A549 (cell line): Measurements from ENCODE around the gene INTS12. TPM values are rescaled to one million over a fixed set of nuclear protein-coding genes. Genes with fewer than 3 reads are reported as not detected.

Experiments
- ATAC-seq, 2 experiments: fragments of 200-7000 bp in 1 of 2; fragments of >200 bp in 1 of 2; cut with Nextera tagmentation in 1 of 2; cut with Tn5 transposase in 1 of 2; 3 replicates each; pipeline versions ENCODE4 v1.8.0 to v1.9.1; 2018 to 2020; ENCODE audit warnings: mild to moderate bottlenecking in 1 of 2, moderate library complexity in 1 of 2
- CTCF ChIA-PET: fragments of 300-600 bp; sonication (Branson Sonifier 250); formaldehyde crosslinking; extraction: SDS; loops from one replicate; lab custom pipeline; 2021; ENCODE audit warnings: antibody characterized with exemption, inconsistent platforms; lab: Yijun Ruan, JAX
- POLR2A ChIA-PET: fragments of 350-600 bp; formaldehyde crosslinking; extraction: SDS; loops from one replicate; lab custom pipeline; 2021; ENCODE audit warnings: antibody characterized with exemption, inconsistent platforms; lab: Yijun Ruan, JAX
- DNase-seq, 2 experiments: peaks; one replicate each; pipeline versions ENCODE4 v3.0.0 to v3.0.0-alpha.2; 2011 to 2016; ENCODE audit warnings: low read depth in 1 of 2, low spot score in 1 of 2
- FAIRE-seq: peaks from 2 replicates; lab custom pipeline; 2011; peaks lifted over from hg19 to GRCh38; lab: Jason Lieb, UNC
- H3K27ac ChIP-seq, 2 experiments: fragments of >200 bp; sonication (Bioruptor Twin); formaldehyde crosslinking; 3 replicates each; pipeline ENCODE4 v1.5.1; 2016 to 2017
- H3K4me1 ChIP-seq: fragments of >200 bp; sonication (Bioruptor Twin); formaldehyde crosslinking; 3 replicates; pipeline ENCODE4 v1.6.1; 2016
- H3K4me2 ChIP-seq: fragments of >200 bp; sonication (Bioruptor Twin); formaldehyde crosslinking; 3 replicates; pipeline ENCODE4 v1.6.1; 2016
- H3K4me3 ChIP-seq: fragments of >200 bp; sonication (Bioruptor Twin); formaldehyde crosslinking; 3 replicates; pipeline ENCODE4 v1.5.1; 2016
- H3K9me3 ChIP-seq: fragments of >200 bp; sonication (Bioruptor Twin); formaldehyde crosslinking; 3 replicates; pipeline ENCODE4 v1.6.1; 2016
- BHLHE40 ChIP-seq: IDR thresholded peaks from 2 replicates; pipeline ENCODE4 v1.6.1; 2012; ENCODE audit warnings: low read depth, low read length, inconsistent platforms
- CBX2 ChIP-seq: fragments of 200-600 bp; sonication (generic); IDR thresholded peaks from 2 replicates; pipeline ENCODE4 v1.6.1; 2016; ENCODE audit warnings: low read depth, mild to moderate bottlenecking, borderline replicate concordance
- CBX8 ChIP-seq: fragments of 200-600 bp; sonication (generic); IDR thresholded peaks from 2 replicates; pipeline ENCODE4 v1.6.1; 2016
- CEBPB ChIP-seq, 2 experiments: fragments of >200 bp in 1 of 2; sonication (Bioruptor Twin) in 1 of 2; formaldehyde crosslinking in 1 of 2; IDR thresholded peaks; 2 replicates each; pipeline ENCODE4 v1.6.1; 2012 to 2016
- EP300 ChIP-seq, 2 experiments: fragments of >200 bp; sonication (Bioruptor Twin); formaldehyde crosslinking; IDR thresholded peaks; 2 replicates in 1 of 2; 3 replicates in 1 of 2; pipeline ENCODE4 v1.6.1; 2016 to 2017
- ESRRA ChIP-seq: fragments of 150-350 bp; IDR thresholded peaks from 2 replicates; pipeline ENCODE4 v1.6.1; 2014; ENCODE audit warnings: mild to moderate bottlenecking, low read length, borderline replicate concordance
- FOSB ChIP-seq: fragments of 250-450 bp; sonication (Bioruptor Pico); IDR thresholded peaks from 2 replicates; pipeline ENCODE4 v1.5.0; 2020; ENCODE audit warnings: mild to moderate bottlenecking, moderate library complexity
- FOSL2 ChIP-seq, 2 experiments: fragments of 450-650 bp in 1 of 2; fragments of >200 bp in 1 of 2; sonication (Bioruptor Twin) in 1 of 2; formaldehyde crosslinking; IDR thresholded peaks; 2 replicates each; pipeline versions ENCODE4 v1.5.0 to v1.6.1; 2016 to 2020; ENCODE audit warnings: mild to moderate bottlenecking in 1 of 2, moderate library complexity in 1 of 2
- FOXS1 ChIP-seq: fragments of 250-450 bp; sonication (Bioruptor Pico); IDR thresholded peaks from 2 replicates; pipeline ENCODE4 v1.5.0; 2020; ENCODE audit warnings: mild to moderate bottlenecking, moderate library complexity
- HDAC2 ChIP-seq: fragments of 200-600 bp; sonication (generic); IDR thresholded peaks from 2 replicates; pipeline ENCODE4 v1.6.1; 2016
- HEYL ChIP-seq: fragments of 250-450 bp; sonication (Bioruptor Pico); IDR thresholded peaks from 2 replicates; pipeline ENCODE4 v1.8.0; 2021; ENCODE audit warnings: mild to moderate bottlenecking, moderate library complexity
- HOXA7 ChIP-seq: fragments of 250-450 bp; sonication (Bioruptor Pico); IDR thresholded peaks from 2 replicates; pipeline ENCODE4 v1.5.0; 2020; ENCODE audit warnings: mild to moderate bottlenecking, moderate library complexity
- JUN ChIP-seq, 2 experiments: fragments of >200 bp; sonication (Bioruptor Twin); formaldehyde crosslinking; IDR thresholded peaks; 2 replicates in 1 of 2; 3 replicates in 1 of 2; pipeline ENCODE4 v1.6.1; 2016 to 2017
- JUNB ChIP-seq: fragments of >200 bp; sonication (Bioruptor Twin); formaldehyde crosslinking; IDR thresholded peaks from 2 replicates; pipeline ENCODE4 v1.6.1; 2016
- KDM5A ChIP-seq: fragments of 200-600 bp; sonication (generic); IDR thresholded peaks from 2 replicates; pipeline ENCODE4 v1.6.1; 2016; ENCODE audit warnings: antibody characterized with exemption, mild to moderate bottlenecking
- NR3C1 ChIP-seq: fragments of >200 bp; sonication (Bioruptor Twin); formaldehyde crosslinking; IDR thresholded peaks from 3 replicates; pipeline ENCODE4 v1.6.1; 2017
- POLR2A ChIP-seq: IDR thresholded peaks from 2 replicates; pipeline ENCODE4 v1.6.1; 2012; ENCODE audit warnings: mild to moderate bottlenecking, low read length
- POLR2AphosphoS2 ChIP-seq: conservative IDR thresholded peaks from 2 replicates; pipeline ENCODE4 v1.6.1; 2012; ENCODE audit warnings: low read length, improper control_type of control experiment, inconsistent platforms
- RAD21 ChIP-seq, 2 experiments: fragments of >200 bp in 1 of 2; sonication (Bioruptor Twin) in 1 of 2; formaldehyde crosslinking in 1 of 2; IDR thresholded peaks in 1 of 2; conservative IDR thresholded peaks in 1 of 2; 2 replicates in 1 of 2; 3 replicates in 1 of 2; pipeline ENCODE4 v1.6.1; 2012 to 2018; ENCODE audit warnings: inconsistent platforms in 1 of 2
- RNF2 ChIP-seq: fragments of 200-600 bp; sonication (generic); IDR thresholded peaks from 2 replicates; pipeline ENCODE4 v1.6.1; 2016; ENCODE audit warnings: low read depth, mild to moderate bottlenecking, antibody characterized with exemption, moderate library complexity, borderline replicate concordance
- TFCP2L1 ChIP-seq: fragments of 250-450 bp; sonication (Bioruptor Pico); IDR thresholded peaks from 2 replicates; pipeline ENCODE4 v1.5.0; 2021; ENCODE audit warnings: mild to moderate bottlenecking
- TP53 ChIP-seq: fragments of 250-450 bp; sonication (Bioruptor Pico); IDR thresholded peaks from 2 replicates; pipeline ENCODE4 v1.5.0; 2021; ENCODE audit warnings: mild to moderate bottlenecking, moderate library complexity
- USF2 ChIP-seq: fragments of 450-650 bp; IDR thresholded peaks from 2 replicates; pipeline ENCODE4 v1.6.1; 2014; ENCODE audit warnings: antibody characterized with exemption
- ZC3H11A ChIP-seq: fragments of 450-650 bp; IDR thresholded peaks from 2 replicates; pipeline ENCODE4 v1.6.1; 2014; ENCODE audit warnings: antibody characterized with exemption, mild to moderate bottlenecking
- ZNF302 ChIP-seq: fragments of 250-450 bp; sonication (Bioruptor Pico); IDR thresholded peaks from 2 replicates; pipeline ENCODE4 v1.9.0; 2021; ENCODE audit warnings: inconsistent platforms, mild to moderate bottlenecking, moderate library complexity
- ZSCAN20 ChIP-seq: fragments of 250-450 bp; sonication (Bioruptor Pico); IDR thresholded peaks from 2 replicates; pipeline ENCODE4 v1.8.0; 2022; ENCODE audit warnings: mild to moderate bottlenecking, moderate library complexity
- WGBS: methylation state at CpG from one replicate; pipeline ENCODE4 v1.1.6; 2017; ENCODE audit errors: missing lambda C conversion rate; 5-methylcytosine and 5-hydroxymethylcytosine counted together
- polyA plus RNA-seq, 4 experiments: library from polyadenylated mRNA; depleted of rRNA in 3 of 4; stranded (reverse); fragments of >200 nt; fragmentation: RNase III in 1 of 4; extraction: RNeasy Plus Mini Kit Qiagen cat#74134 plus additional on column Dnase treatment in 1 of 4; gene quantifications; 2 replicates in 3 of 4; 3 replicates in 1 of 4; pipeline ENCODE4 v1.2.3, GENCODE V29; 2011 to 2017
- TF ChIP-seq, protein P1 (sequence below): fragments of 150-350 bp; IDR thresholded peaks from 2 replicates; pipeline ENCODE4 v1.6.1; 2014; ENCODE audit warnings: low read depth, mild to moderate bottlenecking, low read length
- TF ChIP-seq, protein P2 (sequence below): IDR thresholded peaks from 2 replicates; pipeline ENCODE4 v1.6.1; 2012; ENCODE audit warnings: low read depth, borderline replicate concordance
- TF ChIP-seq, protein P3 (sequence below): fragments of 200-600 bp; sonication (generic); IDR thresholded peaks from 2 replicates; pipeline ENCODE4 v1.6.1; 2016; ENCODE audit warnings: antibody characterized with exemption, mild to moderate bottlenecking, moderate library complexity
- TF ChIP-seq, protein P4 (sequence below): fragments of >200 bp; sonication (Bioruptor Twin); formaldehyde crosslinking; IDR thresholded peaks from 2 replicates; pipeline ENCODE4 v1.6.1; 2016

INTS12 gene
- polyA plus RNA-seq, 2 of the 4 experiments (the other 2 are of a cell fraction) = 13.0 to 39.0 TPM

GRCh38 chr4:105755375-105755774 lies 46.9 kb upstream of the INTS12 start:
- H3K27ac ChIP-seq = no peak overlapping the region
- FAIRE-seq = no peak
- H3K4me1 ChIP-seq = no peaks in the 10 kb centered on the region
- H3K4me3 ChIP-seq = no peak overlapping the region
- TF ChIP-seq BHLHE40 (no peak), HDAC2 (no peak), HOXA7 (CRISPR knock-in tag) (no peak), JUN (IDR thresholded peaks at IDR 0.05) (no peak), CBX2 (no peak), FOSL2 (IDR thresholded peaks at IDR 0.05) (no peak), FOSL2 (CRISPR knock-in tag; IDR thresholded peaks at IDR 0.05) (no peak), RAD21 (conservative IDR thresholded peaks at IDR 0.05 in 1 of 2, IDR thresholded peaks at IDR 0.05 in 1 of 2) (no peak), TP53 (CRISPR knock-in tag) (no peak), CEBPB (IDR thresholded peaks at IDR 0.05) (no peak), POLR2AphosphoS2 (no peak), RNF2 (no peak), NR3C1 (no peak), ZC3H11A (no peak), ESRRA (no peak), TFCP2L1 (CRISPR knock-in tag) (no peak), POLR2A (no peak)
- TF ChIP-seq, protein P1, sequence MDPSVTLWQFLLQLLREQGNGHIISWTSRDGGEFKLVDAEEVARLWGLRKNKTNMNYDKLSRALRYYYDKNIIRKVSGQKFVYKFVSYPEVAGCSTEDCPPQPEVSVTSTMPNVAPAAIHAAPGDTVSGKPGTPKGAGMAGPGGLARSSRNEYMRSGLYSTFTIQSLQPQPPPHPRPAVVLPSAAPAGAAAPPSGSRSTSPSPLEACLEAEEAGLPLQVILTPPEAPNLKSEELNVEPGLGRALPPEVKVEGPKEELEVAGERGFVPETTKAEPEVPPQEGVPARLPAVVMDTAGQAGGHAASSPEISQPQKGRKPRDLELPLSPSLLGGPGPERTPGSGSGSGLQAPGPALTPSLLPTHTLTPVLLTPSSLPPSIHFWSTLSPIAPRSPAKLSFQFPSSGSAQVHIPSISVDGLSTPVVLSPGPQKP = no peak
- TF ChIP-seq, protein P2, sequence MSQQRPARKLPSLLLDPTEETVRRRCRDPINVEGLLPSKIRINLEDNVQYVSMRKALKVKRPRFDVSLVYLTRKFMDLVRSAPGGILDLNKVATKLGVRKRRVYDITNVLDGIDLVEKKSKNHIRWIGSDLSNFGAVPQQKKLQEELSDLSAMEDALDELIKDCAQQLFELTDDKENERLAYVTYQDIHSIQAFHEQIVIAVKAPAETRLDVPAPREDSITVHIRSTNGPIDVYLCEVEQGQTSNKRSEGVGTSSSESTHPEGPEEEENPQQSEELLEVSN = no peak
- ChIA-PET CTCF (interaction anchor here (0.8 kb wide), 1 partner anchor 40 kb away, joined by 3 read pairs; no protein-coding TSS in a partner anchor), POLR2A (no interaction called here)
- no peak overlapping the region for H3K4me2 ChIP-seq
- H3K9me3 ChIP-seq = no peaks in the 10 kb centered on the region
- ATAC-seq = no peak
- no peak for DNase-seq

- no peak for FAIRE-seq
- TF ChIP-seq ZNF302 (CRISPR knock-in tag) = no peak
- no peak for TF ChIP-seq ESRRA
- no peak for TF ChIP-seq EP300 (IDR thresholded peaks at IDR 0.05)
- TF ChIP-seq NR3C1 = no peak
- TF ChIP-seq, protein P3, sequence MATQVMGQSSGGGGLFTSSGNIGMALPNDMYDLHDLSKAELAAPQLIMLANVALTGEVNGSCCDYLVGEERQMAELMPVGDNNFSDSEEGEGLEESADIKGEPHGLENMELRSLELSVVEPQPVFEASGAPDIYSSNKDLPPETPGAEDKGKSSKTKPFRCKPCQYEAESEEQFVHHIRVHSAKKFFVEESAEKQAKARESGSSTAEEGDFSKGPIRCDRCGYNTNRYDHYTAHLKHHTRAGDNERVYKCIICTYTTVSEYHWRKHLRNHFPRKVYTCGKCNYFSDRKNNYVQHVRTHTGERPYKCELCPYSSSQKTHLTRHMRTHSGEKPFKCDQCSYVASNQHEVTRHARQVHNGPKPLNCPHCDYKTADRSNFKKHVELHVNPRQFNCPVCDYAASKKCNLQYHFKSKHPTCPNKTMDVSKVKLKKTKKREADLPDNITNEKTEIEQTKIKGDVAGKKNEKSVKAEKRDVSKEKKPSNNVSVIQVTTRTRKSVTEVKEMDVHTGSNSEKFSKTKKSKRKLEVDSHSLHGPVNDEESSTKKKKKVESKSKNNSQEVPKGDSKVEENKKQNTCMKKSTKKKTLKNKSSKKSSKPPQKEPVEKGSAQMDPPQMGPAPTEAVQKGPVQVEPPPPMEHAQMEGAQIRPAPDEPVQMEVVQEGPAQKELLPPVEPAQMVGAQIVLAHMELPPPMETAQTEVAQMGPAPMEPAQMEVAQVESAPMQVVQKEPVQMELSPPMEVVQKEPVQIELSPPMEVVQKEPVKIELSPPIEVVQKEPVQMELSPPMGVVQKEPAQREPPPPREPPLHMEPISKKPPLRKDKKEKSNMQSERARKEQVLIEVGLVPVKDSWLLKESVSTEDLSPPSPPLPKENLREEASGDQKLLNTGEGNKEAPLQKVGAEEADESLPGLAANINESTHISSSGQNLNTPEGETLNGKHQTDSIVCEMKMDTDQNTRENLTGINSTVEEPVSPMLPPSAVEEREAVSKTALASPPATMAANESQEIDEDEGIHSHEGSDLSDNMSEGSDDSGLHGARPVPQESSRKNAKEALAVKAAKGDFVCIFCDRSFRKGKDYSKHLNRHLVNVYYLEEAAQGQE = no peak
- TF ChIP-seq, protein P4, sequence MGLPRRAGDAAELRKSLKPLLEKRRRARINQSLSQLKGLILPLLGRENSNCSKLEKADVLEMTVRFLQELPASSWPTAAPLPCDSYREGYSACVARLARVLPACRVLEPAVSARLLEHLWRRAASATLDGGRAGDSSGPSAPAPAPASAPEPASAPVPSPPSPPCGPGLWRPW = no peak
- TF ChIP-seq ZSCAN20 (CRISPR knock-in tag) = no peak
- no peak for TF ChIP-seq KDM5A
- TF ChIP-seq CBX8 = no peak
- TF ChIP-seq JUNB = no peak
- no peak for TF ChIP-seq HEYL (CRISPR knock-in tag)
- TF ChIP-seq FOXS1 = no peak
- TF ChIP-seq, protein P1 = no peak
- TF ChIP-seq FOSB (CRISPR knock-in tag) = no peak
- no peak for TF ChIP-seq CBX2
- no peak for TF ChIP-seq USF2
Measured at GRCh38 chr4:105753361-105753760, 44.9 kb upstream of the INTS12 start.

More at GRCh38 chr4:105753361-105753760, 44.9 kb upstream of the INTS12 start:
- 95% methylated on average over 1 of the region's 1 CpG for WGBS
- H3K4me3 ChIP-seq = no peak overlapping the region
- DNase-seq = no peak
- ChIA-PET CTCF (interaction anchor here (0.7 kb wide), 1 partner anchor 11 kb away, joined by 3 read pairs; no protein-coding TSS in a partner anchor), POLR2A (no interaction called here)
- no peaks in the 10 kb centered on the region for H3K9me3 ChIP-seq
- no peak for ATAC-seq
- no peaks in the 10 kb centered on the region for H3K4me1 ChIP-seq
- H3K4me2 ChIP-seq = no peak overlapping the region
- no peak overlapping the region for H3K27ac ChIP-seq
